CD4-positive, alpha-beta T cell treated with Interleukin-21 for 1 hour (primary cell): ENCODE results near the gene DSCAM.
"Not testable (repeated sequence)": the region's sequence is repeated elsewhere in the genome, so short reads cannot be mapped to it uniquely, and the experiment has no call there.

Experiments used
- DNase-seq: peaks from one replicate; pipeline ENCODE4 v3.0.0-alpha.2; 2020

The DSCAM gene

DNA sequence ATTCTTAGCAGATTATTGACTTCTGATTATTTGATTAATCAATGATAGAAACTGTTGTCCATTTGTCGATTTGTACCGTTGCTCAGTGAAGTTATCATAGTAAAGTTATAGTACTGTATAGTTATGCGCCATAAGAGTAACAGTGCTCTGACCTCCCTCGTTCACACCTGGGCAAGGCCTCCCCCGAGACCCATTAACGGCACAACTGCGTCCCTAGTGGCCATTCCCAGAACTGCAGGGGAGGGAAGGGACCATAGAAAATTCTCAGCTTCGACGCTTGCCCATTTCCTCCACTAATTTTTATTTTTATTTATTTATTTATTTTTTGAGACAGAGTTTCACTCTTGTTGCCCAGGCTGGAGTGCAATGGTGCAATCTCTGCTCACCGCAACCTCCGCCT, 334.4 kb downstream of the DSCAM start:
- DNase-seq: no peak

DNA sequence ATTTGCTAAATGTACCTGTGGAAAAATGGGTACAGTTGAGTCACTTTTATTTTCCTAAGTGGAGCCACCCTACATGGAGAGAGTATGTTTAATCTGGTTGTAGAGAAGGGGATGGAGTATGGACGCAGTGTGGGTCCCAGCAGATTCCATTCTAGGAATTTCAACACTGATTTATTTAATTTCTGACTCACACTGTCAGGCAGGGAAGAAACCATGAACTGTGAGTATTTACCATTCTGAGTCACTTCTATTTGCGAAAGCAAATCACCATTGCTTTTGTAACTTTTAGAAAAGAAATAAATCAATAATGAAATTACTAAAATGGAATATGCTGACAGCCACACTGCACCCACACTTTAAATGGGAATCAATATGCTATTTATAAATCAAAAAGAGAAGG, 339.0 kb downstream of the DSCAM start:
- no peak for DNase-seq

DNA sequence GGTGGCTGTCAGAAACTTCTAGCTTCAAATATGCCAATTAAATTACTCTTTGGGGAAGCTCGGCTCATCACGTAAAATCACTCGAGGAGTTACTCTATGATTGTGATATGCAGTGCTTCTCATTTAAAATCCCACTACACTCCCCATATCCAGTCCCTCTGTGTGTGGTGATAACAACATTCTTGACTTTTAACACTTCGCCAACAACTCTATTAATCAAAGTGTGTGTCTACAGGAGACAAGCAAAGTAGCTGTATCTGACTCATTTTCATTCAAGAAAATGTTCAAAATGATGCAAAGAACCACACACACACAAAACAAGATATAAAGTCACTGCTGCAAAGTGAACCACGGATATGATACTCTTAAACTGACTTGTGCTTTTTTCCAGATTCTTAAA, 341.3 kb downstream of the DSCAM start:
- DNase-seq: no peak

DNA sequence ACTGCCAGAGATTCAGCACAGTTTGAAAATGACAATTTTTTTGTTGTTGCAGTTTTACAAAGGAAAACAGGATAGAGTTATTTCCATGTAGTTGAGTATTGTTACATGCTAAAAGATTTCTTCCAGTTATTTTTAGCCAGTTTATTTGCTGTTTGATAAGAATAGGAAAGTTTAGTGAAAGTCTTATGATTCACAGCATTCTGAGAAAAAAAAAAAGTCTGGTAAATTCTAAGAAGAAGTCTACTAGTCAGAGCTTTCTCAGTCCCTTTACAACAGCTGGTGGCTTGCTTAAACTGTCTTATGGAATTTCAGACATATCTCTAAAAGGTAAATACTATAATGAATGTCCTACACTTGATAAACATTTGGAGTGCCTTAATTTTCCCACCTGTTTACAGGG, 341.7 kb downstream of the DSCAM start:
- no peak for DNase-seq

DNA sequence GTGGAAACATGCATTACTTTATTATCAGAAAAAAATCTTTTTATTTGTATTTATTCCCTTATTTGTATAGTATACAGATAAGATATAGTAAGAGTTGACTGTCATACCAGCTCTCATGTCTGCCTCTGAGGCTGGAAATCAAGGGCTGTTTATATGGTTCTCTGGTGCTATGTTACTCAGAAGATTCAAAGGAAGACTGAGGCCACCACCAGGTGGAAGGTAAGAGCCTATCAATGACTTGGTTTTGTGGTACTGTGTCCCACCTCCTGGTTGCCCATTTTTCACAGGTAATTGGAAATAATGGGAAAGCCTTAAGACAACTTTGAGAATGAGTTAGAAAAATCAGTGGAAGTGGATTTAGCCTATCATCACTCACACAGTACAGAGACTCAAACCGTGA, 342.1 kb downstream of the DSCAM start:
- DNase-seq: no peak

DNA sequence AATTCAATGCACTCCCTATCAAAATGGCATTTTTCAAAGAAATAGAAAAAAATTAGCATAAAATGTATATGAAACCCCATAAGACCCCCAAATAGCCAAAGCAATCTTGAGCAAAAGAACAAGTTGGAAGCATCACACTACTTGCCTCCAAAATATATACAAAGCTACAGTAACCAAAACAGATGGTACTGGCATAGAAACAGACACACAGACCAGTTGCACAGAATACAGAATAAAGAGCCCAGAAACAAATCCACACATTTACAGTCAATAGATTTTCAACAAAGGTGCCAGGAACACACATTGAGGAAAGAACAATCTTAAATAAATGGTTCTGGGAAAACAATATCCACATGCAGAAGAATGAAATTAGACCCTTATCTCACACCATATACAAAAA, 350.8 kb downstream of the DSCAM start:
- no peak for DNase-seq

DNA sequence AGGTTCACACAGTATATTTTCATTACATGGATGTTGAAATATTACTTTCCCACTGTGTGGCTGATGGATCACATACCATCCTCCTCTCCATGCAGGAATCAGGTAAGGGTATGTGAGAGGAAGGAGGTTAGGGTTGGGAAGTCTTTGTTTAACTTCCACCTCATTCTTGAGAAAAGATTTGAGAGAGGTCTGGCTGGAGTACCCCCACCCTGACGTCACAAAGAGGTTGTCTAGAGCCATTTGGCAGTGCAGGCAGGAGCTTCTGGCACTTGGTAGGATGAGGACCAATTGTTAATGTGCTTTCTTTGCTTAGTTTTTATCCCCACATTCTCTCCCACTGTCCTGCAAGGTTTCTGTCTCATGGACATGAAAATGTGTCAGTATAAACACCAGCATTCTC, 356.6 kb downstream of the DSCAM start:
- DNase-seq: no peak

DNA sequence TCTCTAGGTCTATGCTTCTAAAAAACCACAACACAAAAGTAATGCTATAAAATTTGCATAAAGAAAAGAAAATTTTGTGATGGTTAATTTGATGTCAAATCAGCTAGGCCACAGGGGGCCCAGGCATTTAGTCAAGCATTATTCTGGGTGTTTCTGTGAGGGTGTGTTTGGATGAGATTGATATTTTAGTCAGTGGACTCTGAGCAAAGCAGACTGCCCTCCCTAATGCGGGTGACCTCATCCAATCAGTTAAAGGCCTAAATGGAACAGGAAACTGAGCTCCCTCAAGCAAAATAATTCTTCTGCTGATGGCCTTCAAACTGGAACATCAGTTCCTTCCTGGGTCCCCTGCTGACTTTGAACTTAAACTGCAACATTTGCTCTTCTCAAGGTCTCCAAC, 358.0 kb downstream of the DSCAM start:
- DNase-seq: no peak

DNA sequence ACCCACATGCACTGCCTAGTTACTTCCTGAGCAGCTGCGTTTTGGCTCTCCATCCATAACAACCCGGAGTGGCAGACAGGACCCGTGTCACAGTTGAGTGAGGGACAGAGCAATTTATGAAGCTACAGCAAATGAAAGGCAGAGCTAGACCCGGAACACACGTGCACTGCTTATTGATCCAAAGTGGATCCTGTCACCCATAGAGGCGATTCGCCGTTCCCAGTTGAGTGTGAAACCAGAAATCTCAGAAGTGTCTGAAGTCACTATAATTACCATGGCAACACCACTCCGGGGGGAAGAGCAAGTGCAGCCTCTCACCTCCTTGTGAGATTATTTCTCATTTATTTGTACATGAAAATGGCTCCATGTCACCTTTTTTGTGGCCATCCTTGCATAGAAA, 365.2 kb downstream of the DSCAM start:
- DNase-seq: no peak

DNA sequence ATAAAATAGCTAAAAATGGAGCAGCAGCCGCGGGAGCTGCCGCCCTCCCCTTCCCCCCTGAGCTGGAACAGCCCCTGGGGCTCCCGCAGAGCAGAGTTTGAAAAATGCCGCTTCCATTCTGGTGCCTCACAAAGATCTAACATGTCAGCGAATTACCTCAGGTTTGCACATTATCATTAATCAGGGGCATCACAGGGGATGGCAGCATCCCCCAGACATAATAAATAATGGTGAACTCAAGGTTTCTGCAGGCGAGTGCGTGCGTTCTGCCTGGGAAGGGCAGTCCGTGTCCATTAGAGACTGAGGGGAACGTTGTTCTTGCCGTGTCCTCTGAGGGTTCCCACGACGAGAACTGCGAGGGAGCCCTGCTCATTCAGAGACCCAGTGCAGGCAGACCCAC, 372.4 kb downstream of the DSCAM start:
- no peak for DNase-seq

DNA sequence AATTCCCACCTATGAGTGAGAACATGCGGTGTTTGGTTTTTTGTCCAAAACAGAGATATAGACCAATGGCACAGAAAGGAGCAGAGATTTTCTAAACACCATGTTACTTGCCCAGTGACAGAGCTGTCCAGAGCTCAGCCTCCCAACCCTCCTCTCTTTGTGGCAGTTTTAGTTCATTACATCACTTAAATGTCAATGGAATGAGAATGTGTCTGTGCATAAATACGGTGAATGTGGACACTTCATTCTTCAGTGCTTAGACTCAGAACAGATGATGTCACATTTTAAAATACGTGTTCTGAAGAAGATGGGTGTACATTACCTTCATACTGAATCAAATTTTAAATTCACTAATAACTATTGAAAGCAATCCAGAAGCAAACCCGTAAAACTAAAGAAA, 374.9 kb downstream of the DSCAM start:
- no peak for DNase-seq

DNA sequence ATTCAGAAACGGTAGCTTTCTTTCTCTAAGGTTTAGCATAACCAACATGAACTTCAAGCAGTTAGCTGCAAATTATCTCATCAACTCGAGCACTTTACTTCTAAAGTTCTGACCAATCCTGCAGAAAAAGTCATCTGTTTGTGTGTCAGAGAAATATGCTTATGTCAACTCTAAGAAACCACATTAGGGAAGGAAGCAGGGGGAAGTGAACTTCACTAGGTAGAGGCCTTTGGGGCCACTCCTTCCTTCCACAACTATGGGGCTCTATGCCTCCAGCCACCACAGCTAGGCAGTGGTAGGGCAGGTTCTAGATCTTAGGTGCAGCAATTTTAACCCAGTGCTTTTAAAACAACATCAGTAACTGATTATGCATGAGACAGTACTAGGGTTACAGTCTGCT, 375.9 kb downstream of the DSCAM start:
- DNase-seq: no peak

DNA sequence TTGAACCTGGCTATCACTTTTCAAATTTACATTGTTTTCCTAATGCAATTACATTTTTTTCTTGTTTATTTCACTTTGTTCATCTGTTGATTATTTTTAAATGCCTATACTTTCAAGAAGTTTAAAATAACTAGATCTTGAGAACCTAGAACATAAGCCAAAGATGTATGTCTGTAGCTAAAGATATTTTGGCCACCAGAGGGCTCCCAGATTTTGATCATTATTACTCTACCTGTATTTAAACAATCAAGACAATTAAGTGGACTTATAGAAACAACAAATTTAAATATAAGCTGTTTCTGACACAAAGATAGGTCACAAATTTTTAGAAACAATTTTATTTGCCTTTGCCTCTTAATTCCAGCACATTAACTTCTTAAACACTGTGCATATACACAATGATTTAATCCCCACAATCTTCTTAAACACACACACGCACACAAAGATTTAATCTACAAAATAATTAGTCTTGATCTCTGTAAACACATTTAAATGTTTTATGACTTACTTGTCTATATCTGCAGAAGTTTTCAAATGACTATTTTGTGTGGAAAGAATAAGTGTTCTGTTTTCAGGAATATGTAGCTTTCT, 380.0 kb downstream of the DSCAM start:
- DNase-seq: no peak

DNA sequence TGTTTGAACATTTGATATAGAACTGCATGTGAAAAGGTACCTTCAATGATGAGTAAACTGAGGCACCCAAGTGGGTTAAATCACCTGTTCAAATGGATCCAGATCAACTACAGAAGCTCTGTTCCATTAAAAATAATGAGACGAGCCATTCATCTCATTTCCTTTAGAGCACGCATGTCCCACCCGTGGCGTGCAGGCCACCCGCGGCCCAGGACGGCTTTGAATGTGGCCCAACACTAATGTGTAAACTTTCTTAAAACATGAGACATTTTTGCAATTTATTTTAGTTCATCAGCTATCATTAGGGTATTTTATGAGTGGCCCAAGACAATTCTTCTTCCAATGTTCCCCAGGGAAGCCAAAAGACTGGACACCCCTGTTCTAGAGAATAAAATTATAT, 381.6 kb downstream of the DSCAM start:
- DNase-seq: no peak

DNA sequence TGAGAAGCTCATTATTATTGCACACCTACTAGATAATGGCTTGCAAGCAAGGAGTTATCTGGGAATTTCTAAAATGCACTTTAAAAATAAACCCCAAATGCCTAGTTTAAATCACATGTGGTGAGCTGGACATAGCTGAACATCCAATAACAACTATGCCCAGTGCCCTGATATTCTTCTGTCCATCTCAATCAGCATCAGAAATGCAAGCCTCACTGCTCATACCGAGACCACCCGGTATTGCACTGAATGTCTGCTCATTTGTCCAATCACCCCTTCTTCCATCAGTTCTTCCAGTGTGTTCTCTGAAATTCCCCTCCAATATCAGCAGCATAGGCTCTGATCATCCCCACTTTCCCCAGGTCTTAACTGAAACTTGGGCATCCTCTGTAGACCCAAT, 383.8 kb downstream of the DSCAM start:
- no peak for DNase-seq

DNA sequence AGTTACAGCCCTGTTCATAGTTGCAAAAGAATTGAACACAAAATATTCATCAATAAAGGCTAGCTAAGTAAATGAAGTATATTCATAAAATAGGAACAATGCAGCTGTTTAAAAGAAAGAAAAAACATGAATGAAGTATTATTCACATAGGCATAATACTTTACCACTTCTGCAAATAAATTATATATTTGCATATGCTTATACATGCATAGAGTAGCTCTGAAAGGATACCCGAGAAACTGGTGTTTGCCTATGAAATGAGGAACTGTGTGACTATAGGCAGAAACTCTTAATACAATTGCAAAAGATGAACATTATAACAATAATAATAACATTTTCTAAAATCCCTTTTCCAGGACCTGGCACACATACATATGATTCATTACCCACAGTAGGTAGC, 385.9 kb downstream of the DSCAM start:
- no peak for DNase-seq

DNA sequence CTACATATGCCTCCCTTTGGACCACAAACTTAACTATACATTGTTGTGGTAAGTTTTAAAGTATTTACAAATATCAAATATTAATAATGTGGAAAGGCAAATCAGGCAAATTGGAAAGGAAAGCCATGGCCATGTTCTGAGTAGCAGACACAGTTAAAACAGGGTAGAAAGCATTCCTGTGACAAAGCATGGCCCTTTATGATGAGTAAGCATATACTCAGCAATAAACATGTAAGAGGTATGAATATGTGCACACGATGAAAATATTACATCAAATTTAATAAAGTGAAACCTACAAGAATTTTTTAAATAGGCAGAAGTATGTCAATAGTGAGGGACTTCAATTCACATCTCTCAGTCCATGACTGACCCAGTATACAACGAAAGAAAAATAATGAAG, 389.2 kb downstream of the DSCAM start:
- no peak for DNase-seq

DNA sequence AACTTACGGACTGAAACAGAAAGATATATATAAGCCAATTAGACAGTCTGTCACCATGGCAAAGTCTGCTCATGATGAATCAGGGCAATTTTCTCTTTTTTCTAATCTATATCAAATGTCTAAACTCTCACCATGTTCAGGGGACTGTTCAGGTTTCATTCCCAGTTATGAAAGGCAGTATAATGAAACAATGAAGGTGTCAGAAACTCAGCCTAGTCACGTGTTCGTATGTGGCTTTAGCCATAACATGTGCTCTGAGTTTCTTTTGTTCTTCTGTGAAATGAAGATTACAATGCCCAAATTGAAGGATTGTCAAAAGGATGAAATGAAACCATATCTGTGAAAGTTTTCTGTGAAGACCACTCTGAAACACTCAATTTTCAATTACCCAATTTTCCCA, 392.9 kb downstream of the DSCAM start:
- no peak for DNase-seq

DNA sequence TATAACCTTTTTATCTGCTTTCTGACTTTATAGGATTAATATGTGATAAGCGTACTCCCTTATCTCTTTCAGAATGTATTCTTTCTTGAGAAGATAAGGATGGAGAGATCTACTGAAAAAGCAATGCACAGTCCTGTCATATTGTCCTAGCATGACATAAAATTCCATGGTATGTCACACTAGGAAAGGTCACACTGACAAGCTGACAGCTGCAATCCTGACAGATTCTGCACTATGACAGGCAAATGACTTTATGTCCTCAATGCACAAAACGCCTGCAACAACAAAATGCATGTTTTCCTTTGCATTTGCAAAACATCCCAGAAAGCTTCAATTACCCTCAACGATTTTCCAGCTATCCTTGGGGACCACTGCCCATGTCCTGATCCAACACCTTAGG, 393.8 kb downstream of the DSCAM start:
- no peak for DNase-seq

DNA sequence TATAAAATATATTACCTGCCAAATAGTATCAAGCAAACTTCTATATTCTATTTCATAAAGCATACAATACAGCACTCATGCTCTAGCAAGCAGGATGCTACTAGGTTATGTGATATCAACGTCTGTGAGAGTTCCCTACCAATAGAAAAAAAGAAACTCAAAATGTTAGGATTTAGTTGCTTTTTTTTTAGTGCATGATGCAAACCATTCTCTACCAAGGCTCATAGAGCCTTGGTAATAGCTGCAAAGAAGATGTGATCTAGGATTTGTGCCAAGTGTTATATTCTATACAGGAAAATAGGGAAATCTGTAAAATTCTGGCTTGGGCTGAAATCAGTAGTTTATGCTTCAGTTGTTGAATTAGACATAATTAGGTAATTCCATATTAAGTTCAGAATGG, 394.4 kb downstream of the DSCAM start:
- DNase-seq: no peak

DNA sequence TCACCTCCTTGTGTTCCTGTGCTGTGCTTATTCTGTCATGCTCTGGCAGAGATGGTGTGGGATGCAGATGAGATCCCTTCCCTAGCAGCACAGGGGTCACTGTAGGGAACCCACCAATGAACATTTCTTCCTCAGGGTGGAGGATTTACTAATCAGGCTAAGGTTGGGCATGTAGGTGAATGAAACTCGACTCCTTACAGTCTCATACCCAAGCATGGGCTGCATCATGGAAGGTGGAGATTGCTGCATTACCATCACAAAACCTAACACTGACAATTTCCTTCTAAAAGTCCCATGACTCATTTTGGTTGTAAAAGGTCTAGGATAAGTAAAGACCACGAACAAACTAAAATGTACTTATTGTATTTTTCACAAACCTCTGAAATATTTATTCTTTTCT, 399.9 kb downstream of the DSCAM start:
- no peak for DNase-seq

DNA sequence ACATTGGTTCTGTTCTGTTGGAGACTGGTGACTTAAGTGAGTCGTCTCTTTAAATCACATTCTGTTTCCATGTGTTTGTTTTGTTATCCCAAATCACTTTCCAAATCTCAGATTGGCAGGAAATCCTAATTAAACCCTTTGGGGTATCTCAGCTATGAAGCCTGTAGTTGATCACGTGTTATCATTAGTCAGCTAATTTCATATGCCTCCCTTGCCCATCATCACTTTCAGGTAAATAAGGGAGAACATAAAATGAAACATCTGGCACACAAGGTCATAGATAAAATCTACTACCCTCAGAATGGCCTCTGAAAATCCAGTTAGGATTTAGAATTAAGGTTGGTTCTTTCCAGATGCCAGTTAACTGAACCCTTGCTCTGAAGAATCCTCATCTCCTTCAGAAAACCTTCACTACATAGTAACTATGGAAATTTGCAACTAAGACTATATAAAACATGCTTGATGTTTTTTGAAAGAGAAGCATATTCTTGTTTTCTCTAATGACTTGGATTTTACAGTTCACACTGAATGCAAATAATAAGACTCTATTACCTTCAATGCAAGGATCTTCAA, 401.5 kb downstream of the DSCAM start:
- no peak for DNase-seq

DNA sequence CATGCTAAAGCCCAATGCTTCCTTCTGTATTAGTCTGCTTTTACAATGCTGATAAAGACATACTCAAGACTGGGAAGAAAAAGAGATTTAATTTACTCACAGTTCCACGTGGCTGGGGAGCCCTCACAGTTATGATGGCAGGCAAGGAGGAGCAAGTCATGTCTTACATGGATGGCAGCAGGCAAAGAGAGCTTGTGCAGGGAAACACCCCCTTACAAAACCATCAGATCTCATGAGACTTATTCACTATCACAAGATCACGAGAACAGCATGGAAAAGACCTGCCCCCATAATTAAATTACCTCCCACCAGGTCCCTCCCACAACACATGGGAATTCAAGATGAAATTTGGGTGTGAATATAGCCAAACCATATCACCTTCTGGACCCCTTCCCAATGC, 407.4 kb downstream of the DSCAM start:
- not testable (repeated sequence) for DNase-seq

DNA sequence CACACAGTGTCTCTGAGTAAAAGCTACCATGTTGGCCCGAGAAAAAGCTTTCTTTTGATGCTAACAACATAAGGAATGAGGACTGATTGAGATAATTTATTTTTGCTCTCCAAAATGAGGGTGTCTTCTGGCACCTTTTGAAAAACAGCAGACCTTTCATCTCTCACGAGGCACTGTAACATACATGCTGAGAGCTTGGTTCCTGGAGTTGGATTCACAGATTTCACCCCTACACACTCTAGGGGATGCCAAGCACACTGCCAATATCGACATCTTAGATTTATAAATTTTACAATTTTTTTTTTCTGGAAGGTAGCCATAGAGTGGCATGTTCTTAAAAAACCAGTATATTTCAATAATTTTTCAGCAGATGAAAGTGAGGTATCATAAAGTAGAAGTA, 408.3 kb downstream of the DSCAM start:
- DNase-seq: no peak

DNA sequence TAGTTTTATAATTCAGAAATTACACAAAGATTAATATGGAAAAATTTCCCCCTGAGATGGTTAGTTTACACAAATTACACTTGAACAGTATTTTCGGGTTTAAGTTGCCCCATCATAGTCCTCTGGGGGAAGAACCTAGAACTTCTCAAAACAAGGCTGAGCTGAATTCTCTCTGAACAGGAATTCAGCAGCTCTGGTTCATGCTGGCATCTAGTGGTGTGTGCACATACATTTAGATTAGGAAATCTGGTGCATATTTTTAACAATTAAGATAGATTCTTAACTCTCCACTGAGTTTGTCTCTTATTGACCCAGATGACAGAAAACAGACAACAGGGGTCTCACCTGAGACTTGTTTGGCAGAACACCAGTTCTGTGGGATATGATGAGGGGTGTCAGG, 410.7 kb downstream of the DSCAM start:
- DNase-seq: no peak

DNA sequence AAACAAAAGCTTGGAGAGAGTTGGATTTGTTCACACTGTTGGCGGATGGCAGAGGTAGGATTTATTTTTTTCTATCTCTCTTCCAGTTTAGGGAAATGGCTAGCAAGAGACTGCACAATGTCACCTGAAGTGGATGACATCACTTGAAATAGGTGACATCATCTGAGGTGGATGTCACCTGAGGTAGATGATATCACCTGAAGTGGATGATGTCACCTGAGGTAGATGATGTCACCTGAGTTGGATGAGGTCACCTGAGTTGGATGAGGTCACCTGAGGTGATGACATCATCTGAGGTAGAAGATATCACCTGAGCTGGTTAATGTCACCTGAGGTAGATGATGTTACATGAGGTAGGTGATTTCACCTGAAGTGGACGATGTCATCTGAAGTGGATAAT, 413.4 kb downstream of the DSCAM start:
- no peak for DNase-seq
